ENCODE measurements around the gene IRGQ. TPM values are rescaled to one million over a fixed set of nuclear protein-coding genes. Genes with fewer than 3 reads are reported as not detected.
A peak's percentile ranks its signal among the peaks of the same experiment; 100 is the strongest.

The IRGQ gene
- total and polyA plus RNA-seq, 2 experiments from 2014 or later, result 9.6 to 26.2 TPM

GRCh38 chr19:43594710-43595604, 977 bp downstream of the IRGQ start:
- peaks cover 57% of the 10 kb centered on the region for H3K79me2 ChIP-seq
- H3K27ac ChIP-seq, result peak overlapping the region; percentile 90
- no peaks in the 10 kb centered on the region for H3K9me2 ChIP-seq (replicated peaks; ENCODE audit: insufficient read depth)
- H3K27me3 ChIP-seq, result no peaks in the 10 kb centered on the region
- H3K9me3 ChIP-seq (ENCODE audit: low read depth), result no peaks in the 10 kb centered on the region
- H3K36me3 ChIP-seq (replicated peaks; ENCODE audit: insufficient read depth, low read depth), result no peaks in the 10 kb centered on the region
- peak overlapping the region; percentile 32 for H2AFZ ChIP-seq
- DNase-seq (ENCODE audit: low spot score), result peak; percentile 90
- peak overlapping the region; percentile 100 for H3K4me2 ChIP-seq
- peaks cover 15% of the 10 kb centered on the region for H3K4me1 ChIP-seq (ENCODE audit: insufficient read depth)
- peak overlapping the region; percentile 34 for H3K4me3 ChIP-seq
- TF ChIP-seq CTCF (IDR thresholded peaks at IDR 0.05; ENCODE audit: poor library complexity), result peak; percentile 83
- TF ChIP-seq EZH2phosphoT487 (IDR thresholded peaks at IDR 0.05; ENCODE audit: low read depth, severe bottlenecking, unreplicated experiment), result no peak
- TF ChIP-seq EZH2 (IDR thresholded peaks at IDR 0.05; ENCODE audit: borderline replicate concordance), result no peak
- peaks cover 6% of the 10 kb centered on the region for H4K20me1 ChIP-seq (ENCODE audit: insufficient read depth, poor library complexity, severe bottlenecking)
- 2% methylated on average over 60 of the region's 64 CpGs for WGBS (ENCODE audit: low lambda C conversion rate, missing lambda C conversion rate)

GRCh38 chr19:43594081-43594697, 1.7 kb downstream of the IRGQ start:
- peaks cover 6% of the 10 kb centered on the region for H4K20me1 ChIP-seq (ENCODE audit: insufficient read depth, poor library complexity, severe bottlenecking)
- peak overlapping the region; percentile 34 for H3K4me3 ChIP-seq
- no peak for TF ChIP-seq EZH2 (IDR thresholded peaks at IDR 0.05; ENCODE audit: borderline replicate concordance)
- TF ChIP-seq CTCF (IDR thresholded peaks at IDR 0.05; ENCODE audit: poor library complexity), result no peak
- TF ChIP-seq EZH2phosphoT487 (IDR thresholded peaks at IDR 0.05; ENCODE audit: low read depth, severe bottlenecking, unreplicated experiment), result no peak
- peaks cover 15% of the 10 kb centered on the region for H3K4me1 ChIP-seq (ENCODE audit: insufficient read depth)
- no peaks in the 10 kb centered on the region for H3K36me3 ChIP-seq (replicated peaks; ENCODE audit: insufficient read depth, low read depth)
- DNase-seq (ENCODE audit: low spot score), result no peak
- no peaks in the 10 kb centered on the region for H3K9me2 ChIP-seq (replicated peaks; ENCODE audit: insufficient read depth)
- peak overlapping the region; percentile 90 for H3K27ac ChIP-seq
- peaks cover 56% of the 10 kb centered on the region for H3K79me2 ChIP-seq
- WGBS (ENCODE audit: low lambda C conversion rate, missing lambda C conversion rate), result 92% methylated on average over 10 of the region's 10 CpGs
- H3K9me3 ChIP-seq (ENCODE audit: low read depth), result no peaks in the 10 kb centered on the region
- H3K27me3 ChIP-seq, result no peaks in the 10 kb centered on the region
- no peak overlapping the region for H2AFZ ChIP-seq
- peak overlapping the region; percentile 100 for H3K4me2 ChIP-seq

GRCh38 chr19:43592800-43593350, 3.1 kb downstream of the IRGQ start:
- Histone ChIP-seq H4K20me1 (ENCODE audit: insufficient read depth, poor library complexity, severe bottlenecking) (peaks cover 6% of the 10 kb centered on the region), H3K27ac (no peak overlapping the region), H3K4me2 (no peak overlapping the region), H3K9me3 (ENCODE audit: low read depth) (no peaks in the 10 kb centered on the region), H3K27me3 (no peaks in the 10 kb centered on the region), H3K4me1 (ENCODE audit: insufficient read depth) (peaks cover 15% of the 10 kb centered on the region), H3K79me2 (peaks cover 45% of the 10 kb centered on the region), H2AFZ (no peak overlapping the region), H3K9me2 (replicated peaks; ENCODE audit: insufficient read depth) (no peaks in the 10 kb centered on the region), H3K4me3 (no peak overlapping the region), H3K36me3 (replicated peaks; ENCODE audit: insufficient read depth, low read depth) (no peaks in the 10 kb centered on the region)
- DNase-seq (ENCODE audit: low spot score), result no peak
- TF ChIP-seq EZH2phosphoT487 (IDR thresholded peaks at IDR 0.05; ENCODE audit: low read depth, severe bottlenecking, unreplicated experiment), result no peak
- no peak for TF ChIP-seq EZH2 (IDR thresholded peaks at IDR 0.05; ENCODE audit: borderline replicate concordance)
- TF ChIP-seq CTCF (IDR thresholded peaks at IDR 0.05; ENCODE audit: poor library complexity), result no peak
- 98% methylated on average over 37 of the region's 37 CpGs for WGBS (ENCODE audit: low lambda C conversion rate, missing lambda C conversion rate)
